Upper lobe of left lung (tissue), 6 donors: ENCODE results near the gene CLVS2. TPM values are rescaled to one million over a fixed set of nuclear protein-coding genes. Genes with fewer than 3 reads are reported as not detected.

Experiments used
- ATAC-seq, 2 donors: fragments of 200-7000 bp; cut with Tn5 transposase; one replicate each; pipeline ENCODE4 v1.9.1; 2022; ENCODE audit warnings: mild to moderate bottlenecking in 2 of 2, moderate library complexity in 2 of 2; ENCODE audit not compliant: low FRiP score in 2 of 2
- DNase-seq, 2 donors: peaks; one replicate each; pipeline ENCODE4 v3.0.0-alpha.2; 2019 to 2020
- H3K27ac ChIP-seq, 4 donors: fragments of 200-600 bp; sonication (generic); one replicate each; pipeline ENCODE4 v1.5.1; 2016 to 2019
- H3K27me3 ChIP-seq, 4 donors: fragments of 200-600 bp; sonication (generic); one replicate each; pipeline ENCODE4 v1.5.1; 2017 to 2019
- H3K36me3 ChIP-seq, 4 donors: fragments of 200-600 bp; sonication (generic); one replicate each; pipeline ENCODE4 v1.5.1; 2016 to 2019
- H3K4me1 ChIP-seq, 4 donors: fragments of 200-600 bp; sonication (generic); one replicate each; pipeline ENCODE4 v1.5.1; 2018 to 2019
- H3K4me3 ChIP-seq, 4 donors: fragments of 200-600 bp; sonication (generic); one replicate each; pipeline ENCODE4 v1.5.1; 2017 to 2019; ENCODE audit warnings: mild to moderate bottlenecking in 2 of 4, moderate library complexity in 1 of 4
- H3K9me3 ChIP-seq, 4 donors: fragments of 200-600 bp; sonication (generic); one replicate each; pipeline ENCODE4 v1.5.1; 2018 to 2019
- CTCF ChIP-seq, 6 experiments: fragments of 450-650 bp in 4 of 6; fragments of 200-600 bp in 2 of 6; sonication (generic) in 2 of 6; IDR thresholded peaks; one replicate each; pipeline ENCODE4 v1.5.1; 2016 to 2019; ENCODE audit warnings: antibody characterized with exemption in 6 of 6
- EP300 ChIP-seq, 4 donors: sonication (generic); formaldehyde crosslinking; IDR thresholded peaks; one replicate each; pipeline ENCODE4 v1.5.1; 2017; ENCODE audit warnings: antibody characterized with exemption in 4 of 4, control low read depth in 2 of 4
- POLR2A ChIP-seq, 4 donors: fragments of 450-650 bp; IDR thresholded peaks; one replicate each; pipeline ENCODE4 v1.5.1; 2016 to 2017; ENCODE audit warnings: antibody characterized with exemption in 4 of 4, mild to moderate bottlenecking in 2 of 4
- POLR2AphosphoS5 ChIP-seq, 2 donors: sonication (generic); formaldehyde crosslinking; IDR thresholded peaks; one replicate each; pipeline ENCODE4 v1.5.1; 2017; ENCODE audit warnings: antibody characterized with exemption in 2 of 2
- WGBS, 2 donors: methylation state at CpG; one replicate each; pipeline ENCODE4 v1.1.5; 2017 to 2018; 5-methylcytosine and 5-hydroxymethylcytosine counted together
- total RNA-seq, 6 donors: library from RNA; depleted of rRNA in 4 of 6; stranded (reverse); fragments of >200 nt in 4 of 6; gene quantifications; one replicate each; pipeline versions ENCODE4 v1.1.0 to v1.2.1, GENCODE V29; 2016 to 2021
- donor health status: DM: no; HTN: no; CAD: no; lungs with moderate emphysema.
- donor health status: DM: no; HTN: yes; CAD: no; lungs with severe emphysema.

The CLVS2 gene
- total RNA-seq, 6 donors from 2014 or later = 0.03 to 1.0 TPM; not detected in 4

- DNase-seq (no peak), ATAC-seq (no peak)
- Histone ChIP-seq H3K9me3 (peaks cover 0 to 11% (median 0%) of the 10 kb centered on the region in 4 donors), H3K4me3 (no peak overlapping the region), H3K4me1 (no peaks in the 10 kb centered on the region), H3K27ac (no peak overlapping the region), H3K27me3 (no peaks in the 10 kb centered on the region), H3K36me3 (no peaks in the 10 kb centered on the region)
- TF ChIP-seq POLR2AphosphoS5 (IDR thresholded peaks at IDR 0.05) = no peak
- no peak for TF ChIP-seq POLR2A (IDR thresholded peaks at IDR 0.05)
- no peak for TF ChIP-seq CTCF (IDR thresholded peaks at IDR 0.05)
- TF ChIP-seq EP300 (IDR thresholded peaks at IDR 0.05) = no peak
Measured at GRCh38 chr6:122962000-122962624, 33.9 kb upstream of the CLVS2 start.

DNA sequence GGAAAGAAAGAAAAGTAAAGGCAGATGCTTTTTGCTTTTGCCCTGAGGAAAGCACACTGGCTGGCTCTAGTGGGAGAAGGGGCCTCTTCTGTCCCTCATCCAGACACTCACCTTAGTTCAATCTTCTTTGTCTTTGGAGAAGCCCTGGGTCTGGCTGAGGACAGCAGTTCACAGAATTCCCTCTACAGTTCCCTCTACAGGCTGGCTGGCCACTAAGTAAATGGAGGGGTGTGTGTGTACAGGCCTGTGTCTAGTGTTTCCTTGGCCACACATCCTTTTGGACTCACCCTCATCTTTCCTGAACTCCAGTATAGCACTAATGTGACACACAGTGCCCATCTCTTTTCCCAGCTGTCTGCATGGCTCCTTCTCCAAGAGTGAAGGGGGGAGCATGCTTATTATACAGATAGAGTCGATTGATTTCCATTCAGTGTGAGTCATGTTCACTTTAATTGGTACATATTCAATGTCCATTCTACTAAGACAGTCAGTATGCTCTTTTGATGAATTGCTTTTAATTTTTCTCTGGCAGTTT is 26.0 kb upstream of the CLVS2 start:
- Histone ChIP-seq H3K4me1 (no peaks in the 10 kb centered on the region), H3K4me3 (no peak overlapping the region), H3K36me3 (no peaks in the 10 kb centered on the region), H3K27ac (no peak overlapping the region), H3K9me3 (no peaks in the 10 kb centered on the region), H3K27me3 (no peaks in the 10 kb centered on the region)
- 61 to 77% methylated on average over 1 of the region's 1 CpG for WGBS, 2 donors
- ATAC-seq (peak in 1 of 2 donors; percentile 23), DNase-seq (no peak)
- TF ChIP-seq POLR2AphosphoS5 (IDR thresholded peaks at IDR 0.05) (no peak), EP300 (IDR thresholded peaks at IDR 0.05) (no peak), CTCF (IDR thresholded peaks at IDR 0.05) (no peak), POLR2A (IDR thresholded peaks at IDR 0.05) (no peak)

GRCh38 chr6:122977180-122977579 is 18.9 kb upstream of the CLVS2 start:
- DNase-seq = no peak
- no peak for TF ChIP-seq CTCF (IDR thresholded peaks at IDR 0.05)
- no peak for TF ChIP-seq EP300 (IDR thresholded peaks at IDR 0.05)
- TF ChIP-seq POLR2A (IDR thresholded peaks at IDR 0.05) = no peak
- TF ChIP-seq POLR2AphosphoS5 (IDR thresholded peaks at IDR 0.05) = no peak
- no peaks in the 10 kb centered on the region for H3K4me1 ChIP-seq
- H3K36me3 ChIP-seq = no peaks in the 10 kb centered on the region
- no peaks in the 10 kb centered on the region for H3K9me3 ChIP-seq
- H3K27me3 ChIP-seq = no peaks in the 10 kb centered on the region
- no peak overlapping the region for H3K27ac ChIP-seq
- no peak for ATAC-seq
- H3K4me3 ChIP-seq = no peak overlapping the region
- WGBS, 2 donors = 78 to 84% methylated on average over 4 of the region's 4 CpGs

- Histone ChIP-seq H3K9me3 (peaks cover 0 to 2% (median 0%) of the 10 kb centered on the region in 4 donors), H3K4me1 (no peaks in the 10 kb centered on the region), H3K27ac (no peak overlapping the region), H3K27me3 (no peaks in the 10 kb centered on the region), H3K36me3 (no peaks in the 10 kb centered on the region), H3K4me3 (no peak overlapping the region)
- 67 to 74% methylated on average over 2 of the region's 2 CpGs for WGBS, 2 donors
- DNase-seq (no peak), ATAC-seq (no peak)
- no peak for TF ChIP-seq CTCF (IDR thresholded peaks at IDR 0.05)
- TF ChIP-seq POLR2AphosphoS5 (IDR thresholded peaks at IDR 0.05) = no peak
- no peak for TF ChIP-seq EP300 (IDR thresholded peaks at IDR 0.05)
- no peak for TF ChIP-seq POLR2A (IDR thresholded peaks at IDR 0.05)
Measured at GRCh38 chr6:122984393-122984792, 11.6 kb upstream of the CLVS2 start.

DNA sequence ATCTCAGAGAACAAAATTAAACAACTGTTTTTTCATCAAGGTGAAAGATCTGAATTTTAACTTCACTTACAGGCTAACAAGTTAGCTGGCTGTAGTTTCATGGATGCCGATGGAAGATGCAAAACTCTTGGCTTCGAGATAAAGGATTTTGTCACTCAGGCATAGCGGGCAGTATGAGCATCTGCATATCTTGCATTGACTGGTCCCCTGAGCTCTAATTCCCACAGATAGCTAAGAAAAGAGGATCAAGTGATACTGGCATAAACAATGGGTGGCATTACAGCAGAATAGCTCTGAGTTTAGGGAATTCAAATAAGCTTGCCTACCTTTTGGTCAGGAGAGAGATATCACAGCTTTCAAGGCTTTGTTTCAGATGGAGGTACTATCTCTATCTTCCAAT is 1.8 kb upstream of the CLVS2 start:
- Histone ChIP-seq H3K27me3 (peaks cover 0 to 16% (median 2%) of the 10 kb centered on the region in 4 donors), H3K4me3 (no peak overlapping the region), H3K27ac (no peak overlapping the region), H3K9me3 (peaks cover 0 to 3% (median 0%) of the 10 kb centered on the region in 4 donors), H3K4me1 (peaks cover 7 to 13% (median 9%) of the 10 kb centered on the region in 4 donors), H3K36me3 (no peaks in the 10 kb centered on the region)
- WGBS, 2 donors = 79 to 80% methylated on average over 3 of the region's 3 CpGs
- DNase-seq (no peak), ATAC-seq (no peak)
- TF ChIP-seq POLR2A (IDR thresholded peaks at IDR 0.05) (no peak), CTCF (IDR thresholded peaks at IDR 0.05) (no peak), POLR2AphosphoS5 (IDR thresholded peaks at IDR 0.05) (no peak)
